DND-41 (cell line): ENCODE results near the gene BRI3BP.

Experiments used
- ATAC-seq: fragments of 200-7000 bp; cut with Tn5 transposase; 3 replicates; pipeline ENCODE4 v1.9.1; 2021; ENCODE audit warnings: low read depth; ENCODE audit not compliant: insufficient read depth
- DNase-seq: peaks from one replicate; pipeline ENCODE4 v3.0.0-alpha.2; 2020
- H2AFZ ChIP-seq: 2 replicates; pipeline ENCODE4 v1.6.0; 2012; ENCODE audit warnings: low read depth, low read length
- H3K27ac ChIP-seq: 2 replicates; pipeline ENCODE4 v1.5.1; 2012; ENCODE audit warnings: low read length, inconsistent platforms
- H3K27me3 ChIP-seq: fragments of 200-600 bp; sonication (generic); 2 replicates; pipeline ENCODE4 v1.6.0; 2012; ENCODE audit warnings: low read length, mild to moderate bottlenecking, inconsistent platforms; ENCODE audit not compliant: insufficient read depth, poor library complexity
- H3K36me3 ChIP-seq: 2 replicates; pipeline ENCODE4 v1.5.1; 2012; ENCODE audit warnings: low read length, inconsistent platforms; ENCODE audit not compliant: insufficient read depth
- H3K4me1 ChIP-seq: 2 replicates; pipeline ENCODE4 v1.5.1; 2012; ENCODE audit warnings: mild to moderate bottlenecking, low read length; ENCODE audit not compliant: insufficient read depth
- H3K4me2 ChIP-seq: 2 replicates; pipeline ENCODE4 v1.6.0; 2012; ENCODE audit warnings: mild to moderate bottlenecking, moderate library complexity, low read length, inconsistent platforms; ENCODE audit not compliant: insufficient read depth
- H3K4me3 ChIP-seq, 2 experiments: fragments of 200-600 bp in 1 of 2; shearing (Covaris generic) in 1 of 2; 2 replicates each; pipeline ENCODE4 v1.5.1; 2012 to 2016; ENCODE audit warnings: inconsistent platforms in 2 of 2, low read length in 2 of 2, mild to moderate bottlenecking in 2 of 2, low read depth in 1 of 2, moderate library complexity in 1 of 2
- H3K79me2 ChIP-seq: 2 replicates; pipeline ENCODE4 v1.6.0; 2012; ENCODE audit warnings: low read length, inconsistent platforms; ENCODE audit not compliant: insufficient read depth
- H3K9ac ChIP-seq: 2 replicates; pipeline ENCODE4 v1.6.0; 2012; ENCODE audit warnings: low read depth, mild to moderate bottlenecking, inconsistent platforms, low read length, moderate library complexity
- H3K9me3 ChIP-seq: 2 replicates; pipeline ENCODE4 v1.5.1; 2012; ENCODE audit warnings: low read length, moderate library complexity, mild to moderate bottlenecking, inconsistent platforms; ENCODE audit not compliant: insufficient read depth, severe bottlenecking
- H4K20me1 ChIP-seq: 2 replicates; pipeline ENCODE4 v1.6.0; 2012; ENCODE audit warnings: low read length; ENCODE audit not compliant: insufficient read depth
- CTCF ChIP-seq: IDR thresholded peaks from 2 replicates; pipeline ENCODE4 v1.5.1; 2012; ENCODE audit warnings: borderline replicate concordance, low read length, moderate library complexity, mild to moderate bottlenecking; ENCODE audit not compliant: poor library complexity, severe bottlenecking; ENCODE audit errors: extremely low read depth
- EZH2 ChIP-seq: IDR thresholded peaks from 3 replicates; pipeline ENCODE4 v1.6.1; 2012; ENCODE audit warnings: borderline replicate concordance, low read depth, mild to moderate bottlenecking, moderate library complexity, low read length, inconsistent platforms; ENCODE audit not compliant: severe bottlenecking

BRI3BP gene

GRCh38 chr12:125001636-125002035 lies 8.2 kb downstream of the BRI3BP start:
- no peak for TF ChIP-seq CTCF
- H3K9me3 ChIP-seq = no peaks in the 10 kb centered on the region
- H3K79me2 ChIP-seq = peaks cover 96% of the 10 kb centered on the region
- no peaks in the 10 kb centered on the region for H3K27me3 ChIP-seq
- no peak overlapping the region for H2AFZ ChIP-seq
- no peak overlapping the region for H3K4me3 ChIP-seq
- H4K20me1 ChIP-seq = peaks cover 73% of the 10 kb centered on the region
- peaks cover 9% of the 10 kb centered on the region; the same call in 1 of the 2 replicates for H3K4me1 ChIP-seq
- no peak for DNase-seq
- no peak for ATAC-seq
- H3K4me2 ChIP-seq = no peak overlapping the region
- no peak overlapping the region for H3K9ac ChIP-seq
- no peak overlapping the region for H3K27ac ChIP-seq
- peaks cover 51% of the 10 kb centered on the region for H3K36me3 ChIP-seq

- Histone ChIP-seq H3K27ac (no peak overlapping the region; the same call in 1 of the 2 replicates), H3K9ac (no peak overlapping the region), H3K79me2 (peaks cover 97% of the 10 kb centered on the region), H3K9me3 (no peaks in the 10 kb centered on the region), H2AFZ (no peak overlapping the region), H3K4me1 (no peaks in the 10 kb centered on the region), H3K27me3 (no peaks in the 10 kb centered on the region), H4K20me1 (peaks cover 71% of the 10 kb centered on the region), H3K4me3 (no peak overlapping the region), H3K4me2 (no peak overlapping the region), H3K36me3 (peaks cover 46% of the 10 kb centered on the region)
- ATAC-seq = no peak
- TF ChIP-seq EZH2 (no peak), CTCF (no peak)
- DNase-seq = no peak
These were observed 9.6 kb downstream of the BRI3BP start for GRCh38 chr12:125003021-125003420.

GRCh38 chr12:125004621-125005020 lies 11.2 kb downstream of the BRI3BP start:
- Histone ChIP-seq H3K9ac (no peak overlapping the region), H3K9me3 (no peaks in the 10 kb centered on the region), H4K20me1 (peaks cover 63% of the 10 kb centered on the region), H3K27ac (no peak overlapping the region), H3K27me3 (no peaks in the 10 kb centered on the region), H3K4me2 (no peak overlapping the region), H3K4me1 (no peaks in the 10 kb centered on the region), H3K4me3 (no peak overlapping the region), H3K36me3 (peaks cover 41% of the 10 kb centered on the region), H2AFZ (no peak overlapping the region), H3K79me2 (peaks cover 97% of the 10 kb centered on the region)
- DNase-seq = no peak
- no peak for TF ChIP-seq EZH2
- TF ChIP-seq CTCF = no peak
- ATAC-seq = no peak

- Histone ChIP-seq H2AFZ (no peak overlapping the region), H3K9ac (no peak overlapping the region), H3K27ac (0 out of 2 replicates have a peak overlapping the region, but pooled peaks have one; percentile 26), H3K27me3 (no peaks in the 10 kb centered on the region), H3K79me2 (peaks cover 94% of the 10 kb centered on the region), H4K20me1 (peaks cover 70% of the 10 kb centered on the region), H3K36me3 (peaks cover 49% of the 10 kb centered on the region), H3K9me3 (no peaks in the 10 kb centered on the region), H3K4me3 (no peak overlapping the region), H3K4me2 (no peak overlapping the region), H3K4me1 (no peaks in the 10 kb centered on the region)
- ATAC-seq (no peak), DNase-seq (no peak)
- TF ChIP-seq CTCF (no peak), EZH2 (no peak)
These were observed 12.2 kb downstream of the BRI3BP start for GRCh38 chr12:125005652-125006051.
